Stimulated activated CD8-positive, alpha-beta memory T cell treated with anti-CD3 and anti-CD28 coated beads, Interleukin-4, amount 100 ng/mL, for 24 hours (primary cell): ENCODE results near the gene GSC.
"Not testable (repeated sequence)": the region's sequence is repeated elsewhere in the genome, so short reads cannot be mapped to it uniquely, and the experiment has no call there.

ENCODE experiments used
- DNase-seq: peaks from one replicate; pipeline ENCODE4 v3.0.0-alpha.2; 2020; ENCODE audit warnings: low read depth

The GSC gene

DNA sequence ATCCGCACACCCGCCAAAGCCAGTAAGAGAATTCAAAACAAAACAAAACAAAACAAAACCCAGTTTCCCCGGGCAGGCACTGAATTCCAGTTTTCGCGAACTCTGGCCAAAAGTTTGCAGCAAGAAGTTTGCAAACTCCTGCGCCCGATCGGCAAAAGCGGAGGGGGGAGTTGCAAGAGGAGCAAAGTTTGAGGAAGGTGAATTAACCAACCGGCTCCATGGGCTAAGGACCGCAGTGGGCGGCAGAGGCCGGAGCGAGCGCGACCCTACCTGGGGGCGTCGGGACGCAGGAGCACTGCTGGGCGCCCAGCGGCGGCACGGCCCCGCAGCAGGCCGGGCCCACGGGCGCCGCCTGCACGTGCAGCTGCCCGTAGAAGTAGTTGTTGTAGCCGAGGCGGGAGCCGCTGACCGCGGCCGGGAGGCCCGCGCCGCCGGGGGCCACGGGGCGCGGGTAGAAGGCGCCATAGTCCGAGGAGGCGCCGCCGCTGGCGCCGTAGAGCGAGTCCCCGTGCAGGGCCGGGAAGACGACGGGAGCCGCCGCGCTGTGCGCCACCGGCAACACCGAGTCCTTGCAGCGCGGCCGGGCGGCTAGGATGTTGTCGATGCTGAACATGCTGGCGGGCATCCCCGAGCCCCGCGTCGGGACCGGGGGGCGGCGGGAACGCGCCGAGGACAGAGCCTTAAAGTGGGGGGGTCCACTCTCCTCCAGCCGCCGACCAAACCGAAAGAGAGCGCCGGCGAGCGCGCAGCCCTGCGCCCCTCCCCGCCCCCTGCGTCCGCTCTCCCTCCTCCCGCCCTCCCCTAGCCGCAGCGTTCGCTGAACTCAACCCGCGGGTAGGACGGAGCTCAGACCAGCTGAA is at the start of gene GSC:
Gene GSC, minus strand, starts transcription at position 723 of the 860 bp plus-strand sequence. Its CDS starts 98 bp downstream, at position 625.
- no peak for DNase-seq

DNA sequence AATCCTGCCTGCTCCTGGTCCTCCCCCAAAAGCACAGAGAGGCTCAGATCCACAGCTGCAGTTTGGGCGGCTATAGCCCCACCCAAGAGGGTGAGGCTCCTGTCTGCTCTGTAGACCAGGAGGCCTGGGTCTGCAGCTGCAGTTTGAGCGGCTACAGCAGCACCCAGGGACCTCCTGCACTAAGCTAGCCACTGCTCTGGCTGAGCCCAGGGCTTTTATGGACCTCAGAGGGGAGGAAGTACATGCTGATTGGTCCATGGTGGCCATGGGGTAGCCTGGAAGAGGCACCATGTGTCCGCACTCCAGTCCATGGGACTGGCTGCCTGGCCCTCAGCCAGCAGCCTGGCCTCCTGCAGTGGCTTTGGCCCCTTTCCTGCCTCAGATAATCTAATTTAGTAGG is 49.6 kb upstream of the GSC start:
- no peak for DNase-seq

DNA sequence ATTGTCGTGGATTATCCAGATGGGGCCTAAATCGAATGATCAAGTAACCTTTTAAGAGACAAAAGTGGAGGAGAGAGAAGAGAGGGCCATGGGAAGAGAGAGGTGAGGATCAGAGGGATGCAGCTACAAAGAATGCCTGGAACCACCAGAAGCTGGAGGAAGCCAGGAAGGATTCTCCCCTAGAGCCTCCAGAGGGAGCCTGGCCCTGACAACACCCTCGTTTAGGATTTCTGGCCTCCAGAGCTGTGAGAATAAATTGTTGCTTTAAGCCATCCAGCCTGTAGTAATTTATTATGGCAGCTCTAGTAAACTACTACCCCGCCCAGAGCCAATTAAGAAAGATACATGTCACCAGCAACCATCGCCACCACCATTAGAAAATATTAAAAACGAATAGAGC is 46.2 kb upstream of the GSC start:
- no peak for DNase-seq

DNA sequence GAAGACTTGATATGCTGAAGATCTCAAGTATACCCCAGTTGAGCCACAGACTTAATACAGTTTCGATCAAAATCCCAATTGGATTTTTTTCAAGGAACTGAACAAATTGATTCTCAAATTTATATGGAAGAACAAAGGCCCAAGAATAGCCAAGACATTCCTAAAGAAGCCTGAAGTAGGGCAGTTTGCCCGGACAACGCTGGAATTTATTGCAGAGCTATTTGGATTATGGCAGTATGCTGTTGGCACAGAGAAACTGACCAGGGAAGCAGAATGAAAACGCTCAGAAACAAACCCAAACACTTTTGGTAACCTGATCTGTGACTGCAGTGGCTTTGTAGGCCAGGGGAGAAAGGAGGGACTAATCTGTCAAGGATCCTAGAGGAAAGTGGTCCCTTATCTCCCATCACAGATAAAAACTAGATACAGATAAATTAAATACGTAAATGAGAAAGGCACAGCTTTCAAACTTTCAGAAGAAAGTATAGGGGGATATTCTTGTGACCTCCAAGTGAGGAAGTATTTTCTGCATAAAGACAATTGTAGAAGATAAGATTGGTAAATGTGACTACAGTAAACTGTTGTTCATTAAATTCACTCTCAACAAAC is 35.9 kb upstream of the GSC start:
- no peak for DNase-seq

DNA sequence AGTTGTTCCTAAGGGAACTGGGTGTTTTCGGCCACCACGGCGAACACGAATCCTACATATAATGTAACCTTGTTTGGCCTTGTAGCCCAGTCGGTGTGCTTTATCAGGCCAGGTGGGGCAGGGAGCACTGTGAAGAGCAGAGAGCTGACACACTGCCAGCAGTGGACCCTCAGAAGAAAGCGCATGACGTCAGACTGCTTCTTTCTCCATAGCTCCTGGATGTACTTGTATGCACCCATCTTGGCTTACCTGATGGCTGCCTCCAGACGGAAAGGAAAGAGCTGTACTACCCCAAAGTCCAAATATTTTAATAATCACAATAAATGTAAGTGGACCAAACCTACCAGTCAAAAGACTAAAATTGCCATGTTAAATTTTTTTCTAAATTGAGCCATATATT is 31.3 kb upstream of the GSC start:
- no peak for DNase-seq

DNA sequence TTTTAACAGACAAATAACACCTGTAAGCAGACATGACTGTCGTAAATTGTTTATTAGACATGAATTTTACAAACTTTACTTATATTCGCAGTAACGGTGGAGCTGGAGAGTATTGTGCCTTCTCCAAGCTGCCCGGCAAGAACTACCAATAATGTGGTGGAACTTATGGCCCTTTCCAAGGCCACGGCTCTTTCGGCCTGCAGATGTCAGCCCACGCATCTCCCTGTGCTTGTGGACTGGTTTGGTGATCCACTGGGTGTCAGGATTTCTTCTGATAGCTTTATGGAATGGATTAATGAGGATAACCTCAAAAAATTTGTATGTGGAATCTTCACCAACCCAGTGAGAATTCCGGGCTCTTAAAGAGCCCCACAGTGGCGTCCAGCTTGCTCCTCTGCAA is 30.9 kb upstream of the GSC start:
- DNase-seq, result not testable (repeated sequence)

DNA sequence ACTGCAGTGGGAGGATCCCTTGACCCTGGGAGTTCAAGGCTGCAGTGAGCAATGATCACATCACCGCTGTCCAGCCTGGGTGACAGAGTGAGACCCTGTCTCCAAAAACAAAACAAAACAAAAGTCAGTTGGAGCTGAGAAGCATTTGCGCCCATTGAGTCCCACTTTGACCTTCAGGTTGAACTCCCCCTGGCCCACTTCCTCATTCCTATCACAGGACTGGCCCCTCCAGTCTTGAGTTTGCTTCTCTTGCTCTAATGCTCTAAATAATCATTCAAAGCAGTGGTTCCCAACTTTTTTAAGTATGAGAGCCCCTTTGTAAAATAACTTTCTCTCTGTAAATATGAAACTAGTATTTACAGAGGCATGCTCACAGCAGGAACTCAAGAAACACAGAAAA is 28.0 kb upstream of the GSC start:
- DNase-seq, result no peak

DNA sequence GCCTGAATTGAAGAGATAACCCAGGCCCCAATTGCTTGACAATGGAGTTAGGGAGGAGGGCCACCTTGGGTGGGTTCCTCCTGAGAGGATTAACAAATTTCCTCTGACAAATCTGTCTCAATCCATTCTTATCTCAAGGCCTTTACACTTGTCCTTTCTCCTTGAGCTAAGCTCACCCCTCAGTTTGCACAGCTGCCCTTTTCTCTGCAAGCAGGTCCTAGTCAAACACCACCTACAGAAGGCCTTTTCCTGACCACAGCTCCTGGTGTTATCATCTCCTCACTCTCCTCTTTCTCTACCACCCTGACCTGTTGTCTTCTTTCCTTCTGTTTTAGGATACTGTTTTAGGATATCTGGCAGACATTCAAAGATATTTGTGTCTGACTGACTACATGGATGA is 26.4 kb upstream of the GSC start:
- no peak for DNase-seq

DNA sequence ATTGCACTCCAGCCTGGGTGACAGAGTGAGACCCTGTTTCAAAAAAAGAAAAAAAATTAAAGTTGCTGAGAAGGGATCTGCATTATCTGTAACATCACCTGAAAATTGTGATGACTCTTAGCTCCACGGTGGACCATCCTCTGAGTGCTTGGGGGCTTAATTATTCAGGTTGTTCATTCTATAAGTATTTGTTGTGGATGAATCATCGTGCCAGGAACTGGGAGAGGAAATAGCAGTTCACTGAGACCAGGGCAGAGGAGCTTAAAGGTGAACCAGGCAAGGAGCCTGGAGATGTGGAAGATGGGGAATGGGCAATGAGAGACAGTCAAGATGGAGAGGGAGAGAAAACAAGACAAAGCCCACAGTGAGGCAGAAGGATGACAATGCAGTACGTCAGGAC is 25.5 kb upstream of the GSC start:
- DNase-seq, result no peak

DNA sequence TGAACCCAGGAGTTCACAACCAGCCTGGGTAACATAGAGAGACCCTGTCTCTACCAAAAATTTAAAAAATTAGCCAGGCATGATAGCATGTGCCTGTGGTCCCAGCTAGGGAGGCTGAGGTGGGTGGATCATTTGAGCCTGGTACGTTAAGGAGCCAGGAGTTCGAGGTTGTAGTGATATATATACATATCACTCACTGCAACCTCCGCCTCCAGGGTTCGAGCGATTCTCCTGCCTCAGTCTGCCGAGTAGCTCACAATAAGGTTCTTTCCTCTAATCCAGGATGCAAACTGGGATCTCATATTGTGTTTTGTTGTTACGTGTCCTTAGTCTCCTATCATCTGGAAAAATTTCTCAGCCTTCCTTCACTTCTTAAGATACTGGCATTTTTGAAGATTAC is 24.0 kb upstream of the GSC start:
- no peak for DNase-seq

DNA sequence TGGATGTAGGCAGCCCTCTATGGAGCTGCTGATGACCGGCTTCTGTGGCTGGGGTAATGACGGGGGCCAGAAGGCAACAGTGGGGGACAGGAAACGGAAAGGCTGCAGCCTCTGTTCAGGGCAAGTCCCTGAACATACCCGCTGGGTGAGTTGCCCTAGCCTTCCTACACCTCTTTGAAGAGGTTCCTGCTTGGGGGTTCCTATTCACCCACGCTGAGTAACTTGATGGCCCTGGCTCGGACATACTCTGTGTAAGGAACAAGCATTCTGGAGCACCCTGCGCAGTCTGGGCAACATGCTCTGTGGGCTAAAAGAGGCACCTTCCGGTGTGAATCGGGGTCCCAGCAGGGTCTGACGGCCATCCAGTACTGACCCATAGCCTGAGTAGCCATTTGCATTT is 17.7 kb upstream of the GSC start:
- DNase-seq, result no peak

DNA sequence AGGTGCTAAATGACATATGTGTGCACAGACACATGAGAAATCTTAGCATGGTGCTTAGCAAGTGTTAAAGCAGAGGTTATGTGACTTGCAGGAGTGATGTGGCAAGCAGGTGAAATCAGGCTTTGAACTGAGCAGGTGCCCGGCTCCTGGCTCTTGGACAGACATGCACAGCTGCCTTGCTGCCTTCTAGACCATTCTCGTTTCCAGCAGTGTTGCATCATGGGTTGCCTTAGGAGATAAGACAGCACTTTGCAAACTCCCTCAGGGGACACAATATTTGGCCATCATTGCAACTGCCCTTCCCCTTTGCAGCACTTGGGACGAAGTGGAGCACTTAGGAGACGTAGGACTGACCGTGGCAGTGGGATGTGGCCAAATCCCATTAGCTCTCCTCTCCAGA is 17.2 kb upstream of the GSC start:
- no peak for DNase-seq

DNA sequence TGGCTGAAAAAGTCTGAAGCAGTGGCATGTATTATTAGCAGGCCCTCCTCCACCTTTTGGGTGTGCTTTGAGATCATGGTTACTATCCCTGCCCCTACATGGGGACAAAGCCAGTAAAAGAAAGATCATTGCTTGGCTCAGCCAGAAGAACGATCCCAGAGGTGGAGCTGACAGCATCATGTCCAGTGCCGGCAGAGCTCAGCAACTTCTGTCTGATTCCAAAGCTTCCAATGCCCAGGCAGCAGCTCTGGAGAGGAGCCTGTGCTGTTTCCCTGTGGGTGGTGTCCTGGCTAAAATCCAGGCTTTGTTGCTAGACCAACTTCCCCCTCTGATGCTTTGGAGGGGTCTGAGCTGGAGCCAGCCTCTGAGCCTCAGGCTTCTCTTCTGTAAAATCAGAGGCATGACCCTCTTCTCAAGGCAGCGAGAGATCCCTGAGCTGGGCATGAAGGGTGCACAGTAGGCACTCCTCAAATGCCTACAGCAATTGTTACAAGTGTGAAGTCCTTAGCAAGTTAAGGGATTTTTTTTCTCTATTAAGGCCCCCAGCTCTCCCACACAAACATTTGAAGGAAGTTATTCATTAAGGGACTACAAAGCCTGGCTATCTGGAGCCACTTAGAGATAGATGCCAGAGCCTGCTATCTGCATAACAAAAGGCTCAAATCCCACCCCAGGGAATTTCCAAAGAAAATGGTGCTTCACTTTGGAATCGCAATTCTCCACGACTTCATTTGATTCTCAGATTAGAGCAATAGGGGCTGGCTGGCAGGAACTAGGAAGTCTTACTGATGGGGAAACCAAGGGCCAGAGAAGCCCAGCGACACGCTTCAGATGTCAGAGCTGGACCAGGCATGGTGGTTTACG is 10.9 kb upstream of the GSC start:
- no peak for DNase-seq

DNA sequence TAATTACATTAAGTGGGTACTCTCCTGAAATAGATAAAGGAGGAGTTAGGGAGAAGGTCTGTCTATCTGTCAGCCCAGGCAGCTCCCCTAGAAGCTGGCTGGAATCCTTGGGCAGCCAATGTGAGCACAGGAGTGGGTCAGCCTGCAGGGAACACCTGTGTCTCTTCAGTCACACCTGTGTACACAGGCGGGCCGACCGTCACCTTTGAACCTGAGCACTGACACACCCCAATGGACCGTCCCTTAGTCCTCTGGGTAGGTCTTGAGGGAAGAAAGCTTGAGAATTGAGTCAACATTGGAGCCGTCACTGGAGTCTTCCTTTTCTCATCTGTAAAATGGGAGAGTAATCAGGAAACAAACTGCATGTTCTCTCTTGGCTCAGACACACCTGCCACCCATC is 9.8 kb upstream of the GSC start:
- no peak for DNase-seq

DNA sequence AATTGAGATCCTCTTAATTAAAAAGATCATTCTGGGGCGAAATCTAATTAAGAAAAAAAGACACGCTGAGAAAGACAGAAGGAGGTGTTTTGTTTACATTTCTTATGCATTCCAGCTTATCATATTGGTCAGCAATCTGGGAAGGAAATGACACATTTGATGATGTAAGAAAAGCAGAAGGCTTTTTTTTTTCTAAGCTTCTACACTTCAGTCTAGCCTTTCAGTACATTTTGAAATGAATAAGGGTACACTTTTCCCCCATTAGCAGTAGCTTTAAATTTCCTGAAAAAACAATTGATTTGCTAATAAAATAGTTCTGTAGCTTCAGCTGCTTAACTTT is 5.9 kb upstream of the GSC start:
- DNase-seq, result no peak

DNA sequence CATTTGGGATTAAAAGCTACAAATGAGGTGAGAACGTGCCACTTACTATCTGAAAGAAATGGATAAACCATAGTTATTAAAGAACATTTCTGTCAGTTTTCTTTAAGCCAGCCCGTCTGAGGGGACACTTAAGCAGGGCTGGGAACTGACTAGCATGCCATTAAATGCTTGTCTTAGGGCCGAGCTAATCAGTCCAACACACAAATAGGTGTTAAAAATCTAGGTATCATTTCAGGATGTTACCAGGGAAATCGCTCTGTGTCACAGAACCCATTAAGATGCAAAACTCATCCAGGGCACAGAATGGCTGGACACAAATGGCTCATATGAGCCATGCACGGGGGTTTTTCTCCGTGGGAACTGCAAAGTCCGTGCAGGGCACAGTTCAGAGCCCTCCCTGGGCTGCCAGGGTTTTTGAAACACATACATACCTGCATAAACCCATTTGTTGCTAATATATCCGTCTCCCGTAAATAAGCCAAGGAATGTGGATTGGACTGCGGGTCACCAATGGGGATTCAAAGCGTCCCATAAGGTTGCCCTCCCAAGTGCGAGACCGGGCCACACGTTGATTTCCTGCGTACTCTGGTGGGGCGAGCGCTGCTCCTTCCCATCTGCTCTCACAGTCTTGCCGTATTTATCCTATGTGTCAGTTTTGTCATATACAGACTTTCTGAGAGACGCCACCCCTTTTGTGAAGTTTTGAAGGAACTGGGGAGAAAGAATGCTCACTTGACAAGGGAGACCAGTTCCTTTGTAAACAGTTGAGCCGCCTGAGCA is 5.4 kb upstream of the GSC start:
- no peak for DNase-seq

DNA sequence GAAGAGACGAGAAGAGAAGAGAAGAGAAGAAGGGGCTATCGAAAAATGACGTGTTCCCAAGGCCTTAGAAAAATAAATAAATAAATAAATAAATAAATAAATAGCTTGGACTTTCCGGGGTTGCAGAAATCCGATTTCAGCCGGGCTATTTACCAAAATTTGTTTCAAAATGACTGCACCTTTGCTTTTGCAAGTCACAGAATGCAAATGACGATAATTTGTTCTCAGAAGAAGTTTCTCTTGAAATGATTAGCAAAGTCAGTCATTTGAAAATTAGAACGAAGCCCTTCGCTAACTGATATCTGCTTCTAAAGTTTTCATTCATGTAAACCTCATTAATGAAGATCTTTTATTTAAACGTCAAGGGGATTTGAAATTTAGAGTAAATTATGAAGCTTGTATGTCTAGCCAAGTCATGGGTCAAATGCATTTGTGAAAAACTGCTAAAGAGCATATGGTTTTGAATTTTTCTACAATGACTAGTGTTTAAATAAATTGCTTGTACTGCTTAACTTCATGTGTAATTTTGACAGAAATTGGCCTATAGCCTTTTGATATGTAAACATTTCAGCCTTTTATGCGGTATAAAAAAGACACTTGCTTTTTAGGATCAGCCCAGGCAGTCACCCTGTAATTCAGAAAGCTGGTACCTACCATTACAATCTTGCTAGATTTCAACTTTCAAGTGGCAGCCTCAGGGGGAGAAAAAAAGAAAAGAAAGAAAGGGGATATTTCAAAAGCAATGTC is 4.6 kb upstream of the GSC start:
- no peak for DNase-seq

DNA sequence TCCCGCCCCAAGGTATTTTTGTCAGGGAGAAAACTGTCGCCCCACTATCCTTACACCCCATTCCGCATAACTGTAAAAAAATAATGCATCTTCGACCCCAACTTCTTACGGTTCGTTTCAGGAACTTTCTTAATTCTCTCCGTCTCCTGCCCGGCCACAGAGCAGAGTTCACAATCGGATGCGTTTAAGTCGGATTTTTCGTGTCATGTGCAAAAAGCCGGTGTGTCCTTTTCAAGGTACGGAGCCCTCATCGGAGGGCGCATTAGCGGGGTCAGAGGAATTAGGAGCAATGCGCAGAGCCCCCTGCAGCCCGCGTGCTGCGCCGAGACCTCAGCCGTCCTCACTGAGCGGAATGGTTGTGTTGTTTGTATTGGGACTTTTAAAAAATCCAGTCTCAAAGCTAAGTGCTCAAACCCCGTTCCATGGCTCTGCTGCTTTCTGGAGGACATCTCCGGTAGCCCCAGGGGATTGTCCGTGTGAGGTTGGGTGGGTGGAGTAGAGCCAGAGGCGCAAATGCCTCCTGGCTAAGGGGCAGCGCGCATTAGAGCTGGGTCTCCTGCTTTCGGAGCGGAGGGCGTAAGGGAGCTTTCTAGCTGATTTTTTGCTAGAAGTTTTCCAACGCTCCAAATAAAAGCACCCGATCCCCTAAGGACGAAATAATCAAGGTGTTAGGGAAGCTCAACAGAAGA is 3.9 kb upstream of the GSC start:
- no peak for DNase-seq

DNA sequence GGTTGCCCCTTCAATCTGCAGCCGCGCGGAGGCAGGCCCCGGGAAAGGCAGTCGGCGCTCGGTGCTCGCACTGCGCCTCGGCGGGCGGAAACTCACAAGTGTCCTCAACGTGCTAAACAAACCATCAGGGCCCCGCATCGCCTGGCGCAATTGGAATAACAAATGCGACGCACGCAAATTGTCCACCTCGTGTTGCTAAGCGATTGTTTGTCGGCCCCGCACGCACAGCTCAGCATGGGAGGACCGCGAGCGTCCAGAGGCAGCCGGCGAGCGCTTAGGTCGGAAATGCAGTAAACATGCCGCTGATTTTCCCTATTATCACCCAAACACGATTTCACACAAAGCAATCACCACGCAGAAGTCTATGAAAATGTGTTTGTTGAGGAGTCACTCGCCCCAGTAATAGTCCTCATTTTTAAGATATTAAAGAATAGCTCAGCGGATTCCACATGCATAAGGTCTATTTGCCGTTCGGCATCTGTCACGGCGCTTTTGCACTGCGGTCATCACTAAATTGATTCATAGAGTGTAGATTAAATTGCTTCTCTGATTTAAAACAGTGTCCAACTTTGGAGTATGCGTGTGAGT is 3.2 kb upstream of the GSC start:
- no peak for DNase-seq

DNA sequence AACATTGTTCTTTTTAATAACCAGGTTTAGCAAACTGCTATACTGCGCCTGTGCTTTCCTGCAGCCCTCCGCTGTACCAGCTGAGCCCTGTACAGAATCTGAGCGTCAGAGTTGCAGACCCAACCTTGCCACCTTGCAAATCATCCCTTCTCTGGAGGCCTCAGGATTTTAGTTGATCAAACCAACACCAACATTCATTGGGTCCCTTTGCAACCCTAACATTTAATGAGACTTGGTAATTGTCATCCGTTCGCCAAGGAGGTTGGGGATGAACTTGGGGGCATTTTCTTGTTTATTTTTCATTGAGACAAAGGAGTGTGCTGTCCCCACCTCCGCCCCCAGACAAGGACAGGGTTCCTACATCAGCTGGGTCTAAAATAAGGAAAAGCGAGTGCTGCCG is 2.6 kb upstream of the GSC start:
- no peak for DNase-seq
